Activated CD4-positive, alpha-beta T cell treated with anti-CD3 and anti-CD28 coated beads, Interleukin-2, Interleukin-4, amounts not matched to agents 100 ng/mL and 50 ng/mL, durations not matched to agents 16 hours and 8 hours (primary cell): ENCODE data around the gene PPDPF.
A peak's percentile ranks its signal among the peaks of the same experiment; 100 is the strongest.
"Not testable (repeated sequence)": the region's sequence is repeated elsewhere in the genome, so short reads cannot be mapped to it uniquely, and the experiment has no call there.

Source experiments
- DNase-seq: peaks from one replicate; pipeline ENCODE4 v3.0.0-alpha.2; 2020; ENCODE audit warnings: low spot score

The PPDPF gene

GRCh38 chr20:63565021-63565698, 44.6 kb downstream of the PPDPF start:
- DNase-seq = no peak

- no peak for DNase-seq
Observed at GRCh38 chr20:63565699-63566335, 45.3 kb downstream of the PPDPF start.

DNA sequence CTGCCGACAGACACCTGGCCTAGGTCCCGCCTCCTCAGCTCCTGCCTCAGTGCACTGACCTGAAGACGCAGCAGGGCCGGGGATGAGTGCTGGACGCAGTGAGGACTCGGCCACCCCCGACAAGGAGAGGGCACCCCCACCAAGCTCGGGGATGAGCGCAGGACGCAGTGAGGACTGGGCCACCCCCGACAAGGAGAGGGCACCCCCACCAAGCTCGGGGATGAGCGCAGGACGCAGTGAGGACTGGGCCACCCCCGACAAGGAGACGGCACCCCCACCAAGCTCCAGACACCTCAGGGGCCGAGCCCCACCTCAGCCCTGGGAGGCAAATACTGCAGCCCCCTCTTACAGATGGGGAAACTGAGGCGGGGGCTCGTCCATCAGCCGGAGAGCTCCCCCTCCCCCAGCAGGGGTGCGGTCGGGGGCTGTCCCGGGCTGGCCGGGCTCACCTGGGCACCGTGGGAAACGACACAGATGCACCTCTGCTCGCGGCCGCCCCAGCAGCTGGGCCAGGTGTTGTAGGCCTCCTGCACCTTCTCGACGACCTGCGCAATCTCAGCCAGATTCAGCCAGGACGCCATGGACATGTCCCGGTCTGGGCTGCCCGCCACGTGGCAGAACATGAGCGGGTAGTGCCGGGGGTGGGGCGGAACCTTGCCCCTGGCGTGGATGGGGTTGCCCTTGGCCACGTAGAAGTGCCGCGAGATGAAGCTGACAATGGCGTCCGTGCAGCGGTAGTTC, 46.0 kb downstream of the PPDPF start:
- no peak for DNase-seq

DNA sequence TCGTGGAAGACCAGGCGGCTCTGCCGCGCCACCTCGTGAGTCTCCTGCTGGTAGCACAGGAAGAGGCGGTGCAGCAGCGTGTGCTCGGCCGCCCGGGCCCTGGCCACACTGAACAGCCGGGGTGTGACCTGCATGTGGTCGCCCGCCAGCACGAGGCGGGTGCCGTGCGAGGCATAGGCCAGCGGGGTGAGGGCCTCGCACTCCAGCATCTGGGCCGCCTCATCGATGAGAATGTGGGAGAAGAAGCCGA, 46.5 kb downstream of the PPDPF start:
- no peak for DNase-seq

- peak; percentile 85 for DNase-seq
Observed at GRCh38 chr20:63567386-63568169, 47.0 kb downstream of the PPDPF start.

- DNase-seq = no peak
Observed at GRCh38 chr20:63568170-63568981, 47.8 kb downstream of the PPDPF start.

DNA sequence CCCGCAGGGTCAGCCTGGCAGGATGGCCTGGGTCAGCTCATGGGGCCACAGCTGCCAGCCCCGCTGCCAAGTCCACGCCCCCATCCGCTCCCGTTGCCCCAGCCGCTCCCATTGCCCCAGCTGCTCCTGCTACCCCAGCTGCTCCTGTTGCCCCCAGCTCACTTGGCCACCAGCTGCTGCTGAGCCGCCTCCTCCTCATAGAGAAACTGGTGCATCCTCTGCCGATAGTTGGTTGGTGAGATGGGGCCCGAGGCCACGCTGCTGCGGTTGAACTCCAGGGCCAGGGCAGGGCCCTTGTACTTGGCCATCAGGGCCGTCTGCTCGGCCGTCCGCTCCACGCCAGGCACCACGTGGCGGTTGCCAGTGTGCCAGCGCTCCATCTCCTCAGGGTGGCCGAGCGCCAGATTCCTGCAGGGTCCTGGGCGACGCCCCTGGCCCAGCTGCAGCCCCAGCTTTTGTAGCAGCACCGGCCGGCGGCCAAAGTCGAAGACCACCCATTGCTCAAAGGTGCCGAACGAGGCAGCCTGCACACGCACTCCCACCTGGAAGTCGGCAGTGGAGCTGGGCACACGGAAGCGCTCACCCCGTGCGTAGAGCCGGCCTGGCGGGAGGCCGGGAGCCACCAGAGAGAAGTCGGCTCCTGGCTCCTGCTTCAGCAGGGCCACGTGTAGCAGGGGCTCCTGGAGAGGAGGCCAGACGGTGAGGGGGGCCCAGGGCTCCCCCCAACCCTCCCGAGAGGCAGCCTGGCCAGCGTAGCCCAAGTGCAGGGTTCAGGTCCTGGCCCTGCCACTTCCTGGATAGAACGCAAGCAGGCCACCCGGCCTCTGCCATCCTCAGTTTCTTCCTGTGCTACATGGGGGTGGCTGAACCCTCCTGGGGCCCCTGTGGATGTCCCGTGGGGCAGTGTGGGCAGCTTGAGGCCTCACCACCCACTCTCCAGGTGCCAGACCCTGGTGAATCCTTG, 48.7 kb downstream of the PPDPF start:
- DNase-seq = no peak

- DNase-seq = no peak
Observed at GRCh38 chr20:63570281-63571086, 49.9 kb downstream of the PPDPF start.

- DNase-seq = not testable (repeated sequence)
Observed at GRCh38 chr20:63571087-63571478, 50.5 kb downstream of the PPDPF start.
